ENCODE data around the gene RNF212.

The RNF212 gene

GRCh38 chr4:1043651-1044468 lies 69.5 kb downstream of the RNF212 start:
- DNase-seq (ENCODE audit: low read depth) = peak; percentile 99
- no peak for TF ChIP-seq CTCF (conservative IDR thresholded peaks at IDR 0.05; ENCODE audit: low read depth, low read length)
- H3K4me3 ChIP-seq (ENCODE audit: low read depth, low read length) = no peak overlapping the region

GRCh38 chr4:1043162-1043561 lies 70.2 kb downstream of the RNF212 start:
- no peak for TF ChIP-seq CTCF (conservative IDR thresholded peaks at IDR 0.05; ENCODE audit: low read depth, low read length)
- H3K4me3 ChIP-seq (ENCODE audit: low read depth, low read length) = no peak overlapping the region
- DNase-seq (ENCODE audit: low read depth) = no peak

- no peak for DNase-seq (ENCODE audit: low read depth)
- TF ChIP-seq CTCF (conservative IDR thresholded peaks at IDR 0.05; ENCODE audit: low read depth, low read length) = no peak
- no peak overlapping the region for H3K4me3 ChIP-seq (ENCODE audit: low read depth, low read length)
Observed at GRCh38 chr4:1042352-1043055, 70.9 kb downstream of the RNF212 start.

GRCh38 chr4:1041936-1042330 lies 71.4 kb downstream of the RNF212 start:
- DNase-seq (ENCODE audit: low read depth) = no peak
- no peak overlapping the region for H3K4me3 ChIP-seq (ENCODE audit: low read depth, low read length)

GRCh38 chr4:1041147-1041935 lies 72.0 kb downstream of the RNF212 start:
- no peak for TF ChIP-seq CTCF (conservative IDR thresholded peaks at IDR 0.05; ENCODE audit: low read depth, low read length)
- peak overlapping the region; percentile 20 for H3K4me3 ChIP-seq (ENCODE audit: low read depth, low read length)
- peak; percentile 79 for DNase-seq (ENCODE audit: low read depth)

More at GRCh38 chr4:1041936-1042330, 71.4 kb downstream of the RNF212 start:
- no peak for TF ChIP-seq CTCF (conservative IDR thresholded peaks at IDR 0.05; ENCODE audit: low read depth, low read length)

GRCh38 chr4:1040344-1041146 lies 72.8 kb downstream of the RNF212 start:
- TF ChIP-seq CTCF (conservative IDR thresholded peaks at IDR 0.05; ENCODE audit: low read depth, low read length) = no peak
- DNase-seq (ENCODE audit: low read depth) = no peak
- H3K4me3 ChIP-seq (ENCODE audit: low read depth, low read length) = no peak overlapping the region

Data from choroid plexus epithelial cell (primary cell).